Measurements from ENCODE around the gene SKIC8.
"Not testable (repeated sequence)": the region's sequence is repeated elsewhere in the genome, so short reads cannot be mapped to it uniquely, and the experiment has no call there.

Gene SKIC8

GRCh38 chr15:78257681-78258080 is 41.7 kb downstream of the SKIC8 start:
- no peaks in the 10 kb centered on the region for H3K4me1 ChIP-seq (ENCODE audit: control insufficient read depth, insufficient read depth, low read length)
- H3K36me3 ChIP-seq (ENCODE audit: control insufficient read depth, insufficient read depth, low read length), result no peaks in the 10 kb centered on the region

GRCh38 chr15:78256044-78256437 is 43.4 kb downstream of the SKIC8 start:
- Histone ChIP-seq H3K4me3 (ENCODE audit: low read length) (no peak overlapping the region), H3K27me3 (ENCODE audit: control insufficient read depth, insufficient read depth, low read length) (no peaks in the 10 kb centered on the region), H3K9me3 (ENCODE audit: control insufficient read depth, insufficient read depth, low read length) (no peaks in the 10 kb centered on the region), H3K27ac (ENCODE audit: low read length) (no peak overlapping the region), H3K4me1 (ENCODE audit: control insufficient read depth, insufficient read depth, low read length) (no peaks in the 10 kb centered on the region), H3K36me3 (ENCODE audit: control insufficient read depth, insufficient read depth, low read length) (no peaks in the 10 kb centered on the region)
- no peak for DNase-seq (ENCODE audit: low read depth, low spot score)
- WGBS (ENCODE audit: insufficient coverage, insufficient read length), result no CpG with 5 or more reads among the region's 3 CpGs

More at GRCh38 chr15:78257681-78258080, 41.7 kb downstream of the SKIC8 start:
- Histone ChIP-seq H3K9me3 (ENCODE audit: control insufficient read depth, insufficient read depth, low read length) (no peaks in the 10 kb centered on the region), H3K27ac (ENCODE audit: low read length) (no peak overlapping the region), H3K27me3 (ENCODE audit: control insufficient read depth, insufficient read depth, low read length) (no peaks in the 10 kb centered on the region), H3K4me3 (ENCODE audit: low read length) (no peak overlapping the region)
- DNase-seq (ENCODE audit: low read depth, low spot score), result no peak
- WGBS (ENCODE audit: insufficient coverage, insufficient read length), result no CpG with 5 or more reads among the region's 3 CpGs

- no peak for DNase-seq (ENCODE audit: low read depth, low spot score)
Observed at GRCh38 chr15:78255421-78256043, 43.9 kb downstream of the SKIC8 start.

GRCh38 chr15:78251136-78251535 is 48.3 kb downstream of the SKIC8 start:
- H3K27ac ChIP-seq (ENCODE audit: low read length), result no peak overlapping the region
- DNase-seq (ENCODE audit: low read depth, low spot score), result no peak
- H3K36me3 ChIP-seq (ENCODE audit: control insufficient read depth, insufficient read depth, low read length), result no peaks in the 10 kb centered on the region
- no peaks in the 10 kb centered on the region for H3K27me3 ChIP-seq (ENCODE audit: control insufficient read depth, insufficient read depth, low read length)
- H3K9me3 ChIP-seq (ENCODE audit: control insufficient read depth, insufficient read depth, low read length), result no peaks in the 10 kb centered on the region
- H3K4me1 ChIP-seq (ENCODE audit: control insufficient read depth, insufficient read depth, low read length), result no peaks in the 10 kb centered on the region
- H3K4me3 ChIP-seq (ENCODE audit: low read length), result no peak overlapping the region
- WGBS (ENCODE audit: insufficient coverage, insufficient read length), result no CpG with 5 or more reads among the region's 9 CpGs

More at GRCh38 chr15:78255421-78256043, 43.9 kb downstream of the SKIC8 start:
- no peaks in the 10 kb centered on the region for H3K27me3 ChIP-seq (ENCODE audit: control insufficient read depth, insufficient read depth, low read length)
- no peak overlapping the region for H3K27ac ChIP-seq (ENCODE audit: low read length)
- H3K9me3 ChIP-seq (ENCODE audit: control insufficient read depth, insufficient read depth, low read length), result no peaks in the 10 kb centered on the region
- H3K36me3 ChIP-seq (ENCODE audit: control insufficient read depth, insufficient read depth, low read length), result no peaks in the 10 kb centered on the region
- no peak overlapping the region for H3K4me3 ChIP-seq (ENCODE audit: low read length)
- no peaks in the 10 kb centered on the region for H3K4me1 ChIP-seq (ENCODE audit: control insufficient read depth, insufficient read depth, low read length)
- no CpG with 5 or more reads among the region's 1 CpG for WGBS (ENCODE audit: insufficient coverage, insufficient read length)

- Histone ChIP-seq H3K27ac (ENCODE audit: low read length) (no peak overlapping the region), H3K4me1 (ENCODE audit: control insufficient read depth, insufficient read depth, low read length) (no peaks in the 10 kb centered on the region), H3K9me3 (ENCODE audit: control insufficient read depth, insufficient read depth, low read length) (no peaks in the 10 kb centered on the region), H3K4me3 (ENCODE audit: low read length) (no peak overlapping the region), H3K27me3 (ENCODE audit: control insufficient read depth, insufficient read depth, low read length) (no peaks in the 10 kb centered on the region), H3K36me3 (ENCODE audit: control insufficient read depth, insufficient read depth, low read length) (no peaks in the 10 kb centered on the region)
- WGBS (ENCODE audit: insufficient coverage, insufficient read length), result no CpG with 5 or more reads among the region's 5 CpGs
- no peak for DNase-seq (ENCODE audit: low read depth, low spot score)
Observed at GRCh38 chr15:78249131-78249530, 50.3 kb downstream of the SKIC8 start.

- H3K9me3 ChIP-seq (ENCODE audit: control insufficient read depth, insufficient read depth, low read length), result no peaks in the 10 kb centered on the region
- 0 out of 2 replicates have a peak, but pooled peaks cover 4% of the 10 kb centered on the region for H3K4me1 ChIP-seq (ENCODE audit: control insufficient read depth, insufficient read depth, low read length)
- DNase-seq (ENCODE audit: low read depth, low spot score), result no peak
- no peaks in the 10 kb centered on the region for H3K36me3 ChIP-seq (ENCODE audit: control insufficient read depth, insufficient read depth, low read length)
- H3K27me3 ChIP-seq (ENCODE audit: control insufficient read depth, insufficient read depth, low read length), result no peaks in the 10 kb centered on the region
- H3K27ac ChIP-seq (ENCODE audit: low read length), result no peak overlapping the region
- WGBS (ENCODE audit: insufficient coverage, insufficient read length), result no CpG with 5 or more reads among the region's 1 CpG
- no peak overlapping the region for H3K4me3 ChIP-seq (ENCODE audit: low read length)
Observed at GRCh38 chr15:78247911-78248310, 51.5 kb downstream of the SKIC8 start.

- DNase-seq (ENCODE audit: low read depth, low spot score); H3K4me3 ChIP-seq (ENCODE audit: low read length); H3K4me1 ChIP-seq (ENCODE audit: control insufficient read depth, insufficient read depth, low read length); H3K9me3 ChIP-seq (ENCODE audit: control insufficient read depth, insufficient read depth, low read length); H3K27me3 ChIP-seq (ENCODE audit: control insufficient read depth, insufficient read depth, low read length); H3K36me3 ChIP-seq (ENCODE audit: control insufficient read depth, insufficient read depth, low read length); H3K27ac ChIP-seq (ENCODE audit: low read length): not testable (repeated sequence)
- no CpG with 5 or more reads among the region's 39 CpGs for WGBS (ENCODE audit: insufficient coverage, insufficient read length)
Observed at GRCh38 chr15:78245976-78246620, 53.3 kb downstream of the SKIC8 start.

GRCh38 chr15:78245392-78245791 is 54.0 kb downstream of the SKIC8 start:
- not testable (repeated sequence) for H3K9me3 ChIP-seq (ENCODE audit: control insufficient read depth, insufficient read depth, low read length); H3K27ac ChIP-seq (ENCODE audit: low read length); H3K4me1 ChIP-seq (ENCODE audit: control insufficient read depth, insufficient read depth, low read length); DNase-seq (ENCODE audit: low read depth, low spot score); H3K36me3 ChIP-seq (ENCODE audit: control insufficient read depth, insufficient read depth, low read length); H3K27me3 ChIP-seq (ENCODE audit: control insufficient read depth, insufficient read depth, low read length); H3K4me3 ChIP-seq (ENCODE audit: low read length)
- WGBS (ENCODE audit: insufficient coverage, insufficient read length), result no CpG with 5 or more reads among the region's 14 CpGs

GRCh38 chr15:78244893-78245292 is 54.5 kb downstream of the SKIC8 start:
- no peak for DNase-seq (ENCODE audit: low read depth, low spot score)
- Histone ChIP-seq H3K27me3 (ENCODE audit: control insufficient read depth, insufficient read depth, low read length) (no peaks in the 10 kb centered on the region), H3K4me1 (ENCODE audit: control insufficient read depth, insufficient read depth, low read length) (0 out of 2 replicates have a peak, but pooled peaks cover 4% of the 10 kb centered on the region), H3K36me3 (ENCODE audit: control insufficient read depth, insufficient read depth, low read length) (no peaks in the 10 kb centered on the region), H3K9me3 (ENCODE audit: control insufficient read depth, insufficient read depth, low read length) (no peaks in the 10 kb centered on the region), H3K4me3 (ENCODE audit: low read length) (no peak overlapping the region), H3K27ac (ENCODE audit: low read length) (no peak overlapping the region)
- WGBS (ENCODE audit: insufficient coverage, insufficient read length), result no CpG with 5 or more reads among the region's 7 CpGs

GRCh38 chr15:78244101-78244500 is 55.3 kb downstream of the SKIC8 start:
- Histone ChIP-seq H3K27ac (ENCODE audit: low read length) (no peak overlapping the region), H3K4me3 (ENCODE audit: low read length) (no peak overlapping the region), H3K9me3 (ENCODE audit: control insufficient read depth, insufficient read depth, low read length) (no peaks in the 10 kb centered on the region), H3K36me3 (ENCODE audit: control insufficient read depth, insufficient read depth, low read length) (no peaks in the 10 kb centered on the region), H3K27me3 (ENCODE audit: control insufficient read depth, insufficient read depth, low read length) (no peaks in the 10 kb centered on the region), H3K4me1 (ENCODE audit: control insufficient read depth, insufficient read depth, low read length) (0 out of 2 replicates have a peak, but pooled peaks cover 4% of the 10 kb centered on the region)
- WGBS (ENCODE audit: insufficient coverage, insufficient read length), result no CpG with 5 or more reads among the region's 6 CpGs
- DNase-seq (ENCODE audit: low read depth, low spot score), result no peak

Measured in iPS DF 6.9 (cell line).